ENCODE results near the gene SLC4A1.

The SLC4A1 gene

GRCh38 chr17:44220213-44221083 lies 47.5 kb downstream of the SLC4A1 start:
- peak overlapping the region; percentile 97 for H2BK5ac ChIP-seq (ENCODE audit: low read length)
- H3K4me1 ChIP-seq (ENCODE audit: control insufficient read depth in 2 of 2, insufficient read depth in 1 of 2, low read depth in 1 of 2, low read length in 2 of 2): peaks cover 10 to 13% of the 10 kb centered on the region in 2 donors
- H3K79me1 ChIP-seq (ENCODE audit: low read depth, low read length): peaks cover 12% of the 10 kb centered on the region
- peak overlapping the region; percentile 50 for H3K23ac ChIP-seq (ENCODE audit: low read depth, low read length, poor library complexity)
- DNase-seq (ENCODE audit: low spot score): peak; percentile 43
- peak overlapping the region; percentile 59 for H3K14ac ChIP-seq (ENCODE audit: low read length)
- peak overlapping the region; percentile 75 for H2AFZ ChIP-seq (ENCODE audit: low read length)
- peak overlapping the region; percentile 91 for H3K27ac ChIP-seq (replicated peaks; ENCODE audit: low read length)
- peak overlapping the region; percentile 96 for H2AK5ac ChIP-seq (ENCODE audit: low read depth, low read length)
- H3K36me3 ChIP-seq (replicated peaks in 1 of 2; ENCODE audit: control insufficient read depth in 2 of 2, insufficient read depth in 2 of 2, low read length in 2 of 2): peaks cover 16 to 23% of the 10 kb centered on the region in 2 donors
- H2BK15ac ChIP-seq (ENCODE audit: low read length): peak overlapping the region; percentile 90
- H3K18ac ChIP-seq (ENCODE audit: low read length): peak overlapping the region; percentile 95
- H2BK120ac ChIP-seq (ENCODE audit: low read depth, low read length): no peak overlapping the region
- H4K91ac ChIP-seq (ENCODE audit: low read depth, low read length, poor library complexity): no peak overlapping the region
- no peaks in the 10 kb centered on the region for H3K9me3 ChIP-seq (replicated peaks in 1 of 2; ENCODE audit: control insufficient read depth in 2 of 2, insufficient read depth in 1 of 2, low read depth in 1 of 2, low read length in 2 of 2)
- H3K27me3 ChIP-seq (ENCODE audit: control insufficient read depth in 3 of 3, insufficient read depth in 3 of 3, low read depth in 1 of 3, low read length in 3 of 3): no peaks in the 10 kb centered on the region
- peak overlapping the region; percentile 94 to 98 for H3K4me3 ChIP-seq (ENCODE audit: low read length in 2 of 2)
- no CpG with 5 or more reads among the region's 108 CpGs for WGBS, 2 donors (ENCODE audit: extremely low coverage in 2 of 2, insufficient read length in 2 of 2, insufficient replicate concordance in 1 of 2)
- H3K9ac ChIP-seq (ENCODE audit: low read depth, low read length, poor library complexity): peak overlapping the region; percentile 100
- peak overlapping the region; percentile 95 for H3K4ac ChIP-seq (ENCODE audit: low read length)
- peak overlapping the region; percentile 69 for H3K4me2 ChIP-seq (ENCODE audit: insufficient read depth, low read length, poor library complexity, severe bottlenecking)
- no peak overlapping the region for H2BK12ac ChIP-seq (ENCODE audit: low read length)
- no peak overlapping the region for H4K8ac ChIP-seq (ENCODE audit: low read depth, low read length)

- H3K4me3 ChIP-seq (ENCODE audit: low read length in 2 of 2): peak within 1 kb of the TSS; percentile 94 to 98
- DNase-seq (ENCODE audit: low spot score): peak; percentile 70
- peaks cover 10 to 13% of the 10 kb centered on the region in 2 donors for H3K4me1 ChIP-seq (ENCODE audit: control insufficient read depth in 2 of 2, insufficient read depth in 1 of 2, low read depth in 1 of 2, low read length in 2 of 2)
- H2BK120ac ChIP-seq (ENCODE audit: low read depth, low read length): no peak within 1 kb of the TSS
- H2BK12ac ChIP-seq (ENCODE audit: low read length): no peak within 1 kb of the TSS
- H3K14ac ChIP-seq (ENCODE audit: low read length): peak within 1 kb of the TSS; percentile 95
- H3K27me3 ChIP-seq (ENCODE audit: control insufficient read depth in 3 of 3, insufficient read depth in 3 of 3, low read depth in 1 of 3, low read length in 3 of 3): no peaks in the 10 kb centered on the region
- H3K23ac ChIP-seq (ENCODE audit: low read depth, low read length, poor library complexity): peak within 1 kb of the TSS; percentile 50
- peak within 1 kb of the TSS; percentile 100 for H3K9ac ChIP-seq (ENCODE audit: low read depth, low read length, poor library complexity)
- H4K91ac ChIP-seq (ENCODE audit: low read depth, low read length, poor library complexity): no peak within 1 kb of the TSS
- H3K79me1 ChIP-seq (ENCODE audit: low read depth, low read length): peaks cover 12% of the 10 kb centered on the region
- no CpG with 5 or more reads among the region's 76 CpGs for WGBS, 2 donors (ENCODE audit: extremely low coverage in 2 of 2, insufficient read length in 2 of 2, insufficient replicate concordance in 1 of 2)
- H3K18ac ChIP-seq (ENCODE audit: low read length): peak within 1 kb of the TSS; percentile 98
- peak within 1 kb of the TSS; percentile 69 for H3K4me2 ChIP-seq (ENCODE audit: insufficient read depth, low read length, poor library complexity, severe bottlenecking)
- peak within 1 kb of the TSS; percentile 91 for H3K27ac ChIP-seq (replicated peaks; ENCODE audit: low read length)
- peak within 1 kb of the TSS; percentile 90 for H2BK15ac ChIP-seq (ENCODE audit: low read length)
- peak within 1 kb of the TSS; percentile 75 for H2AFZ ChIP-seq (ENCODE audit: low read length)
- H2BK5ac ChIP-seq (ENCODE audit: low read length): peak within 1 kb of the TSS; percentile 98
- H3K4ac ChIP-seq (ENCODE audit: low read length): peak within 1 kb of the TSS; percentile 95
- peak within 1 kb of the TSS; percentile 96 for H2AK5ac ChIP-seq (ENCODE audit: low read depth, low read length)
- peaks cover 21 to 31% of the 10 kb centered on the region in 2 donors for H3K36me3 ChIP-seq (replicated peaks in 1 of 2; ENCODE audit: control insufficient read depth in 2 of 2, insufficient read depth in 2 of 2, low read length in 2 of 2)
- no peaks in the 10 kb centered on the region for H3K9me3 ChIP-seq (replicated peaks in 1 of 2; ENCODE audit: control insufficient read depth in 2 of 2, insufficient read depth in 1 of 2, low read depth in 1 of 2, low read length in 2 of 2)
- peak within 1 kb of the TSS; percentile 6 for H4K8ac ChIP-seq (ENCODE audit: low read depth, low read length)
Observed at GRCh38 chr17:44219616-44220212, 48.2 kb downstream of the SLC4A1 start, which contains the start of gene UBTF. UBTF (minus strand) TSS chr17:44219675; CDS start chr17:44218229, 1,446 bp downstream.

GRCh38 chr17:44219108-44219615 lies 48.8 kb downstream of the SLC4A1 start:
- Histone ChIP-seq H3K27me3 (ENCODE audit: control insufficient read depth in 3 of 3, insufficient read depth in 3 of 3, low read depth in 1 of 3, low read length in 3 of 3) (no peaks in the 10 kb centered on the region), H4K8ac (ENCODE audit: low read depth, low read length) (peak overlapping the region; percentile 6), H3K79me1 (ENCODE audit: low read depth, low read length) (peaks cover 12% of the 10 kb centered on the region), H3K36me3 (replicated peaks in 1 of 2; ENCODE audit: control insufficient read depth in 2 of 2, insufficient read depth in 2 of 2, low read length in 2 of 2) (peaks cover 27 to 36% of the 10 kb centered on the region in 2 donors), H3K4me3 (ENCODE audit: low read length in 2 of 2) (peak overlapping the region; percentile 94 to 97), H2BK5ac (ENCODE audit: low read length) (peak overlapping the region; percentile 98), H3K4ac (ENCODE audit: low read length) (peak overlapping the region; percentile 54), H2BK120ac (ENCODE audit: low read depth, low read length) (no peak overlapping the region), H3K18ac (ENCODE audit: low read length) (peak overlapping the region; percentile 98), H2BK15ac (ENCODE audit: low read length) (no peak overlapping the region), H3K4me1 (ENCODE audit: control insufficient read depth in 2 of 2, insufficient read depth in 1 of 2, low read depth in 1 of 2, low read length in 2 of 2) (peaks cover 10 to 13% of the 10 kb centered on the region in 2 donors), H2AK5ac (ENCODE audit: low read depth, low read length) (no peak overlapping the region), H4K91ac (ENCODE audit: low read depth, low read length, poor library complexity) (no peak overlapping the region), H2BK12ac (ENCODE audit: low read length) (no peak overlapping the region), H2AFZ (ENCODE audit: low read length) (peak overlapping the region; percentile 61), H3K4me2 (ENCODE audit: insufficient read depth, low read length, poor library complexity, severe bottlenecking) (peak overlapping the region; percentile 52), H3K9me3 (replicated peaks in 1 of 2; ENCODE audit: control insufficient read depth in 2 of 2, insufficient read depth in 1 of 2, low read depth in 1 of 2, low read length in 2 of 2) (no peaks in the 10 kb centered on the region), H3K14ac (ENCODE audit: low read length) (peak overlapping the region; percentile 95), H3K9ac (ENCODE audit: low read depth, low read length, poor library complexity) (peak overlapping the region; percentile 94), H3K27ac (replicated peaks; ENCODE audit: low read length) (peak overlapping the region; percentile 91), H3K23ac (ENCODE audit: low read depth, low read length, poor library complexity) (peak overlapping the region; percentile 50)
- DNase-seq (ENCODE audit: low spot score): peak; percentile 76
- no CpG with 5 or more reads among the region's 73 CpGs for WGBS, 2 donors (ENCODE audit: extremely low coverage in 2 of 2, insufficient read length in 2 of 2, insufficient replicate concordance in 1 of 2)
